Psoas muscle (tissue), 8 donors: ENCODE results near the gene FMOD. TPM values are rescaled to one million over a fixed set of nuclear protein-coding genes. Genes with fewer than 3 reads are reported as not detected.

Source experiments
- ATAC-seq, 4 donors: fragments of 200-7000 bp; cut with Tn5 transposase; one replicate each; pipeline ENCODE4 v1.9.1; 2020; ENCODE audit warnings: moderate library complexity in 3 of 4, mild to moderate bottlenecking in 2 of 4
- DNase-seq, 2 donors: peaks; one replicate each; pipeline ENCODE4 v3.0.0-alpha.2; 2020
- H3K27ac ChIP-seq: fragments of 200-600 bp; one replicate; pipeline ENCODE4 v1.8.0; 2022
- H3K27me3 ChIP-seq, 3 donors: fragments of 200-600 bp in 1 of 3; one replicate each; pipeline versions ENCODE4 v1.6.1 to v1.8.0; 2013 to 2022; ENCODE audit warnings: low read length in 2 of 3, mild to moderate bottlenecking in 2 of 3, moderate library complexity in 1 of 3; ENCODE audit not compliant: insufficient read depth in 3 of 3
- H3K36me3 ChIP-seq, 2 donors: fragments of 200-600 bp in 1 of 2; one replicate each; pipeline versions ENCODE4 v1.6.1 to v1.8.0; 2013 to 2022; ENCODE audit warnings: low read depth in 1 of 2, mild to moderate bottlenecking in 1 of 2, moderate library complexity in 1 of 2; ENCODE audit not compliant: insufficient read depth in 1 of 2
- H3K4me1 ChIP-seq: fragments of 200-600 bp; one replicate; pipeline ENCODE4 v1.8.0; 2022
- H3K4me3 ChIP-seq: fragments of 200-600 bp; one replicate; pipeline ENCODE4 v1.8.0; 2022; ENCODE audit warnings: mild to moderate bottlenecking
- H3K9me3 ChIP-seq: fragments of 200-600 bp; one replicate; pipeline ENCODE4 v1.8.0; 2022
- WGBS, 3 donors: extraction: QIAGEN DNeasy Blood & Tissue Kit; methylation state at CpG; one replicate each; pipeline versions ENCODE4 v1.1.6 to v1.1.7; 2013; 5-methylcytosine and 5-hydroxymethylcytosine counted together
- intact Hi-C, 2 donors: fragments of 100-400 bp; cut with DNase I; formaldehyde crosslinking; loops; one replicate each; pipeline versions ENCODE4 v1.11.0 to v1.14.2; 2022
- long read RNA-seq, 2 donors: library from polyadenylated mRNA; unstranded; transcript quantifications; one replicate each; pipeline ENCODE4 v2.0.0, GENCODE V29; 2021
- polyA plus RNA-seq, 3 donors: library from polyadenylated mRNA; stranded (reverse); fragments of 200-250 nt; gene quantifications; one replicate each; pipeline ENCODE4 v1.2.3, GENCODE V29; 2013
- total RNA-seq, 4 donors: library from RNA; stranded (reverse); fragmentation: NEBNext Ultra II Directional in 2 of 4; extraction: Animal tissue kit (Norgen Biotek cat#: 25700) in 2 of 4; gene quantifications; one replicate each; pipeline versions ENCODE4 v1.2.1 to v1.2.4, GENCODE V29; 2021 to 2023
- TF ChIP-seq, protein P1 (sequence below): fragments of 200-600 bp; IDR thresholded peaks from one replicate; pipeline ENCODE4 v1.8.0; 2022; ENCODE audit warnings: antibody characterized with exemption
- donor health status: healthy with polysubstance abuse.
- donor health status: DM: no; HTN: no; CAD: no; lungs with moderate emphysema.
- donor health status: Bipolar disorder and iron deficiency.
- donor health status: healthy.
- donor health status: DM: yes; HTN: yes; CAD: no.
- donor health status: DM: no; HTN: no; CAD: no.
- donor health status: DM: no; HTN: no; CAD: no.
- donor health status: DM: yes; HTN: yes; CAD: no.

Gene FMOD
- total RNA-seq (1 to 10 TPM; 3.6 to 9.6 (median 5.8) TPM), polyA plus RNA-seq (1 to 10 TPM; 3.0 to 4.6 (median 3.8) TPM)
- long read RNA-seq, donor 1, partial matches to known transcripts = 2 of 4 reads
- long read RNA-seq, donor 1, other reads (novel, unspliced or antisense) = 1 of 4 reads
- long read RNA-seq, donor 2, transcript FMOD-201 (3 exons, 3,310 nt) = major isoform, 8 of 15 reads
- long read RNA-seq, donor 2, partial matches to known transcripts = 6 of 15 reads
- long read RNA-seq, donor 2, other reads (novel, unspliced or antisense) = 1 of 15 reads

DNA sequence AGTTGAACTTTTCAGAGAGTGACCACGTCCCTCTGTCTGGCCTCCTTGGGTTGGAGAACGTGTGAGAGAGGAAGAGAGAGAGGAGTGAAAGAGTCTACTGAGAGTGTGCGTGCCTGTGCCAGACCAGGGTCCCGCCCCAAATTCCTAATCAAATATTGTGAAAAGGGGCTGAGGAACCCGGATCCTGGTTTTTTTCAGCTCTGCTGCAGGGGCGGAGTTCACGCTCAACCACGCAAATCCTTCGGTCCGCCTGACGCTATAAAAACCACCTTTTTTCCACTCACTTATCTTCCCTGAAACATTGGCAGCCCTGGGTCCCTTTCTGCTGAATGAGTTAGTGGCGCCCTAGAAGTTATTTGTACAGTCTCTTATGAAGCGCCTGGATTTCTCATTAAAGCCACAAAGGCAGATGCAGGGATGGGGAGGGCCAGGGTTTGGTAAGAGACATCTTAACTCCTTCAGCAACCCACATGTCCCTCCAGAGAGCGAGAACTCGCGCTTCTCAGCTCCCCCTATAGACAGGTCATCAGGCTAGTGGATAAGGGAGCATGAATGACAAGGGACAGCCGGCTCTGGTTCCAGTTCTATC lies at the start of gene FMOD:
Gene FMOD, minus strand, starts transcription at position 86 of the 589 bp plus-strand sequence. CDS start 2,852 bp downstream, outside the sequence.
- no peaks in the 10 kb centered on the region for H3K36me3 ChIP-seq
- 15 to 22% (median 16%) methylated on average over 17 of the region's 17 CpGs for WGBS, 3 donors
- H3K9me3 ChIP-seq = no peaks in the 10 kb centered on the region
- DNase-seq (peak; percentile 68 to 77), ATAC-seq (peak; percentile 44 to 74 (median 61))
- H3K27me3 ChIP-seq = peaks cover 0 to 5% (median 0%) of the 10 kb centered on the region in 3 donors
- H3K4me1 ChIP-seq = no peaks in the 10 kb centered on the region
- TF ChIP-seq, protein P1, sequence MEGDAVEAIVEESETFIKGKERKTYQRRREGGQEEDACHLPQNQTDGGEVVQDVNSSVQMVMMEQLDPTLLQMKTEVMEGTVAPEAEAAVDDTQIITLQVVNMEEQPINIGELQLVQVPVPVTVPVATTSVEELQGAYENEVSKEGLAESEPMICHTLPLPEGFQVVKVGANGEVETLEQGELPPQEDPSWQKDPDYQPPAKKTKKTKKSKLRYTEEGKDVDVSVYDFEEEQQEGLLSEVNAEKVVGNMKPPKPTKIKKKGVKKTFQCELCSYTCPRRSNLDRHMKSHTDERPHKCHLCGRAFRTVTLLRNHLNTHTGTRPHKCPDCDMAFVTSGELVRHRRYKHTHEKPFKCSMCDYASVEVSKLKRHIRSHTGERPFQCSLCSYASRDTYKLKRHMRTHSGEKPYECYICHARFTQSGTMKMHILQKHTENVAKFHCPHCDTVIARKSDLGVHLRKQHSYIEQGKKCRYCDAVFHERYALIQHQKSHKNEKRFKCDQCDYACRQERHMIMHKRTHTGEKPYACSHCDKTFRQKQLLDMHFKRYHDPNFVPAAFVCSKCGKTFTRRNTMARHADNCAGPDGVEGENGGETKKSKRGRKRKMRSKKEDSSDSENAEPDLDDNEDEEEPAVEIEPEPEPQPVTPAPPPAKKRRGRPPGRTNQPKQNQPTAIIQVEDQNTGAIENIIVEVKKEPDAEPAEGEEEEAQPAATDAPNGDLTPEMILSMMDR = no peak
- peak within 1 kb of the TSS; percentile 53 for H3K27ac ChIP-seq
- H3K4me3 ChIP-seq = peak within 1 kb of the TSS; percentile 53
- intact Hi-C loops = no loop called here

DNA sequence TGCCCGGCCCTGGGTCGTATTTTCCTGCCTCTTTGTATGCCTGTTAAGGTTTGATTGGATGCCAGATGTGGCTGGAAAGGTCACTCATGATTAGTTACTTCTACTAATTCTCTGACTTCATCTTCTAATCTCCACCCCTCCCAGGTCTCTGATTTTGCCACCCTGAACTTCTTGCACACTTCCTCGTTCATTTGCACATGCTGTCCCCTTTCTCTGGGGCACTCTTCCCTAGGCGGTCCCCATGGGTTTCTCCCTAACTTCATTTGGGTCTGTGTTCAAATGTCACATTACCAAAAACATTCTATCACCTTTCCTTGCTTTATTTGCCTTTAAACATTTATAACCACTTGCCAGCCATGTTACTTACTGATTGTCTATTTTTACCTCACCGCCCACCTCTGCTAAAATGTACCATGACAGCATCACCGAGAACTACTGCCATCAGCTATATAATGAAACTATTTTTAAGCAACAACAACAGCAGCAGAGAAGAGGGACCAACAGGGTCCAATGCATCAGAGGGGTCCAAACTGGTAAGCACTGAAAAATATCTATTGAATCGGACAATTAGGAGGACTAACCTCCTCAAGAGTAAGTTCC lies 45.8 kb upstream of the FMOD start:
- intact Hi-C loops = no loop called here
- TF ChIP-seq, protein P1 = no peak
- Histone ChIP-seq H3K27me3 (peaks cover 0 to 11% (median 0%) of the 10 kb centered on the region in 3 donors), H3K9me3 (no peaks in the 10 kb centered on the region), H3K4me1 (no peaks in the 10 kb centered on the region), H3K27ac (no peak overlapping the region), H3K4me3 (no peak overlapping the region), H3K36me3 (no peaks in the 10 kb centered on the region)
- ATAC-seq (no peak), DNase-seq (no peak)
- 65 to 66% (median 65%) methylated on average over 7 of the region's 7 CpGs for WGBS, 3 donors

- intact Hi-C loops = no loop called here
- 44 to 62% (median 54%) methylated on average over 6 of the region's 6 CpGs for WGBS, 3 donors
- Histone ChIP-seq H3K4me1 (no peaks in the 10 kb centered on the region), H3K27me3 (peaks cover 0 to 11% (median 1%) of the 10 kb centered on the region in 3 donors), H3K36me3 (no peaks in the 10 kb centered on the region), H3K9me3 (no peaks in the 10 kb centered on the region), H3K27ac (no peak overlapping the region), H3K4me3 (no peak overlapping the region)
- DNase-seq (no peak), ATAC-seq (no peak)
- TF ChIP-seq, protein P1 = no peak
These were observed 44.8 kb upstream of the FMOD start for GRCh38 chr1:203395751-203396150.

GRCh38 chr1:203390298-203390697 lies 39.4 kb upstream of the FMOD start:
- TF ChIP-seq, protein P1 = no peak
- 57 to 59% (median 58%) methylated on average over 2 of the region's 2 CpGs for WGBS, 3 donors
- Histone ChIP-seq H3K4me3 (no peak overlapping the region), H3K27ac (no peak overlapping the region), H3K9me3 (no peaks in the 10 kb centered on the region), H3K27me3 (peaks cover 0 to 2% (median 0%) of the 10 kb centered on the region in 3 donors), H3K4me1 (no peaks in the 10 kb centered on the region), H3K36me3 (no peaks in the 10 kb centered on the region)
- ATAC-seq (no peak), DNase-seq (no peak)
- intact Hi-C loops = no loop called here
